Spleen (tissue), 11 donors: ENCODE results near the gene SAXO2. TPM values are rescaled to one million over a fixed set of nuclear protein-coding genes. Genes with fewer than 3 reads are reported as not detected.
"Not testable (repeated sequence)": the region's sequence is repeated elsewhere in the genome, so short reads cannot be mapped to it uniquely, and the experiment has no call there.

ENCODE experiments used
- DNase-seq: peaks from one replicate; pipeline ENCODE4 v3.0.0-alpha.2; 2020
- H3K27ac ChIP-seq, 8 donors: fragments of 200-600 bp; sonication (generic) in 7 of 8; 1 replicate in 4 of 8; 2 replicates in 4 of 8; pipeline versions ENCODE4 v1.5.0 to v1.8.0; 2016 to 2021; ENCODE audit warnings: inconsistent platforms in 4 of 8, mild to moderate bottlenecking in 4 of 8, moderate library complexity in 1 of 8
- H3K27me3 ChIP-seq, 7 donors: fragments of 200-600 bp; sonication (generic) in 6 of 7; replicated peaks in 1 of 7; 1 replicate in 4 of 7; 2 replicates in 3 of 7; pipeline versions ENCODE4 v1.5.0 to v1.8.0; 2016 to 2021; ENCODE audit warnings: inconsistent platforms in 3 of 7, mild to moderate bottlenecking in 1 of 7
- H3K36me3 ChIP-seq, 6 donors: fragments of 200-600 bp; sonication (generic) in 5 of 6; 1 replicate in 4 of 6; 2 replicates in 2 of 6; pipeline versions ENCODE4 v1.5.0 to v1.8.0; 2016 to 2021; ENCODE audit warnings: inconsistent platforms in 2 of 6
- H3K4me1 ChIP-seq, 6 donors: fragments of 200-600 bp; sonication (generic) in 5 of 6; 1 replicate in 3 of 6; 2 replicates in 3 of 6; pipeline versions ENCODE4 v1.5.0 to v1.8.0; 2016 to 2021; ENCODE audit warnings: inconsistent platforms in 3 of 6
- H3K4me3 ChIP-seq, 8 donors: fragments of 200-600 bp; sonication (generic) in 7 of 8; 1 replicate in 4 of 8; 2 replicates in 4 of 8; pipeline versions ENCODE4 v1.5.0 to v1.8.0; 2016 to 2021; ENCODE audit warnings: inconsistent platforms in 4 of 8, mild to moderate bottlenecking in 4 of 8, moderate library complexity in 2 of 8
- H3K9me3 ChIP-seq, 8 donors: fragments of 200-600 bp; sonication (generic) in 7 of 8; 1 replicate in 4 of 8; 2 replicates in 4 of 8; pipeline versions ENCODE4 v1.5.0 to v1.8.0; 2016 to 2021; ENCODE audit warnings: inconsistent platforms in 4 of 8
- POLR2AphosphoS5 ChIP-seq, 3 donors: sonication (generic); formaldehyde crosslinking; IDR thresholded peaks; one replicate each; pipeline ENCODE4 v1.5.1; 2017; ENCODE audit warnings: antibody characterized with exemption in 3 of 3
- WGBS, 5 donors: extraction: QIAGEN DNeasy Blood & Tissue Kit in 3 of 5; methylation state at CpG; one replicate each; pipeline versions ENCODE4 v1.1.5 to v1.1.7; 2013 to 2018; 5-methylcytosine and 5-hydroxymethylcytosine counted together
- intact Hi-C: fragments of 100-400 bp; cut with DNase I; formaldehyde crosslinking; loops from one replicate; pipeline ENCODE4 v1.15.0; 2023; ENCODE audit warnings: low total_unique reads
- polyA plus RNA-seq, 3 donors: library from polyadenylated mRNA; stranded (reverse); fragments of 200-250 nt; gene quantifications; one replicate each; pipeline ENCODE4 v1.2.1, GENCODE V29; 2013
- total RNA-seq, 7 donors: library from RNA; depleted of rRNA in 3 of 7; stranded (reverse); fragments of >200 nt in 3 of 7; fragmentation: NEBNext Ultra II Directional in 4 of 7; extraction: Animal tissue kit (Norgen Biotek cat#: 25700) in 4 of 7; gene quantifications; one replicate each; pipeline versions ENCODE4 v1.1.0 to v1.2.1, GENCODE V29; 2016 to 2021
- donor health status: healthy with polysubstance abuse.
- donor health status: DM: no; HTN: no; CAD: no; lungs with moderate emphysema.
- donor health status: DM: no; HTN: no; CAD: no.
- donor health status: Bipolar disorder and iron deficiency.
- donor health status: healthy.
- donor health status: DM: no; HTN: no; CAD: no.
- donor health status: DM: yes; HTN: yes; CAD: no.

Gene SAXO2
- total and polyA plus RNA-seq, 10 donors, result 0.23 to 12.0 (median 1.8) TPM; not detected in 1

- peak; percentile 59 for DNase-seq
- H3K4me1 ChIP-seq, intact Hi-C loops, H3K27me3 ChIP-seq, H3K4me3 ChIP-seq, H3K27ac ChIP-seq, H3K36me3 ChIP-seq, H3K9me3 ChIP-seq: not testable (repeated sequence)
- WGBS, 5 donors, result 88 to 94% (median 89%) methylated on average over 6 to 10 of the region's 10 CpGs; no CpG with 5 or more reads in 2 of the 5 donors
Observed at GRCh38 chr15:82325646-82326045, 63.0 kb downstream of the SAXO2 start.

- H3K27ac ChIP-seq, result not testable (repeated sequence)
- peak; percentile 61 for DNase-seq
Observed at GRCh38 chr15:82326896-82327295, 64.3 kb downstream of the SAXO2 start.

GRCh38 chr15:82327372-82327771, 64.8 kb downstream of the SAXO2 start:
- H3K36me3 ChIP-seq, H3K4me3 ChIP-seq, H3K9me3 ChIP-seq, intact Hi-C loops, H3K27ac ChIP-seq, H3K27me3 ChIP-seq, H3K4me1 ChIP-seq: not testable (repeated sequence)
- peak; percentile 31 for DNase-seq
- WGBS, 5 donors, result 68 to 93% (median 86%) methylated on average over 3 to 8 of the region's 10 CpGs; no CpG with 5 or more reads in 1 of the 5 donors

More at GRCh38 chr15:82326896-82327295, 64.3 kb downstream of the SAXO2 start:
- H3K4me1 ChIP-seq, H3K4me3 ChIP-seq, H3K27me3 ChIP-seq, intact Hi-C loops, H3K36me3 ChIP-seq, H3K9me3 ChIP-seq: not testable (repeated sequence)
- 82 to 88% (median 87%) methylated on average over 11 to 23 of the region's 23 CpGs for WGBS, 5 donors

GRCh38 chr15:82329039-82329438, 66.4 kb downstream of the SAXO2 start:
- DNase-seq, intact Hi-C loops, H3K27me3 ChIP-seq, H3K4me3 ChIP-seq, H3K9me3 ChIP-seq, H3K27ac ChIP-seq, H3K36me3 ChIP-seq: not testable (repeated sequence)
- WGBS, 5 donors, result 89 to 100% methylated on average over 1 to 7 of the region's 13 CpGs; no CpG with 5 or more reads in 3 of the 5 donors
- peaks cover 0 to 14% (median 0%) of the 10 kb centered on the region in 6 donors for H3K4me1 ChIP-seq

GRCh38 chr15:82330921-82331320, 68.3 kb downstream of the SAXO2 start:
- peaks cover 0 to 14% (median 0%) of the 10 kb centered on the region in 6 donors for H3K4me1 ChIP-seq
- DNase-seq, intact Hi-C loops, H3K9me3 ChIP-seq, H3K4me3 ChIP-seq, H3K27ac ChIP-seq, H3K36me3 ChIP-seq, H3K27me3 ChIP-seq: not testable (repeated sequence)
- WGBS, 5 donors, result 91 to 92% (median 91%) methylated on average over 4 to 7 of the region's 11 CpGs; no CpG with 5 or more reads in 2 of the 5 donors

GRCh38 chr15:82331576-82332304, 69.1 kb downstream of the SAXO2 start:
- intact Hi-C loops, H3K4me3 ChIP-seq, H3K27me3 ChIP-seq, H3K9me3 ChIP-seq, H3K36me3 ChIP-seq: not testable (repeated sequence)
- peak; percentile 20 to 53 (median 53) for TF ChIP-seq POLR2AphosphoS5 (IDR thresholded peaks at IDR 0.05)
- H3K27ac ChIP-seq, result peak overlapping the region in 3 of 8 donors; percentile 59 to 63 (median 62)
- WGBS, 5 donors, result 63 to 83% (median 73%) methylated on average over 1 to 3 of the region's 3 CpGs; no CpG with 5 or more reads in 2 of the 5 donors
- H3K4me1 ChIP-seq, result peaks cover 0 to 17% (median 0%) of the 10 kb centered on the region in 6 donors
- peak; percentile 46 for DNase-seq

- DNase-seq, result peak; percentile 84
- TF ChIP-seq POLR2AphosphoS5 (IDR thresholded peaks at IDR 0.05), result peak; percentile 78 to 86 (median 80)
Observed at GRCh38 chr15:82332711-82333602, 70.3 kb downstream of the SAXO2 start.

GRCh38 chr15:82333603-82334553, 71.3 kb downstream of the SAXO2 start:
- H3K9me3 ChIP-seq, H3K27me3 ChIP-seq, intact Hi-C loops, H3K36me3 ChIP-seq, H3K4me3 ChIP-seq: not testable (repeated sequence)
- peaks cover 0 to 17% (median 0%) of the 10 kb centered on the region in 6 donors for H3K4me1 ChIP-seq
- WGBS, 5 donors, result 70 to 83% (median 74%) methylated on average over 12 to 35 of the region's 43 CpGs
- H3K27ac ChIP-seq, result peak overlapping the region in 3 of 8 donors; percentile 26 to 54 (median 36)
- DNase-seq, result peak; percentile 65

More at GRCh38 chr15:82332711-82333602, 70.3 kb downstream of the SAXO2 start:
- H3K27me3 ChIP-seq, intact Hi-C loops, H3K4me3 ChIP-seq, H3K9me3 ChIP-seq, H3K36me3 ChIP-seq: not testable (repeated sequence)
- Histone ChIP-seq H3K27ac (peak overlapping the region in 4 of 8 donors; percentile 26 to 63 (median 51)), H3K4me1 (peaks cover 0 to 17% (median 0%) of the 10 kb centered on the region in 6 donors)
- WGBS, 5 donors, result 39 to 100% (median 49%) methylated on average over 1 to 12 of the region's 13 CpGs
